Measurements from ENCODE around the gene RFTN2. TPM values are rescaled to one million over a fixed set of nuclear protein-coding genes. Genes with fewer than 3 reads are reported as not detected.
A peak's percentile ranks its signal among the peaks of the same experiment; 100 is the strongest.
"Not testable (repeated sequence)": the region's sequence is repeated elsewhere in the genome, so short reads cannot be mapped to it uniquely, and the experiment has no call there.

The RFTN2 gene
- total RNA-seq, 2 donors from 2014 or later: 0.05 TPM; not detected in 1

DNA sequence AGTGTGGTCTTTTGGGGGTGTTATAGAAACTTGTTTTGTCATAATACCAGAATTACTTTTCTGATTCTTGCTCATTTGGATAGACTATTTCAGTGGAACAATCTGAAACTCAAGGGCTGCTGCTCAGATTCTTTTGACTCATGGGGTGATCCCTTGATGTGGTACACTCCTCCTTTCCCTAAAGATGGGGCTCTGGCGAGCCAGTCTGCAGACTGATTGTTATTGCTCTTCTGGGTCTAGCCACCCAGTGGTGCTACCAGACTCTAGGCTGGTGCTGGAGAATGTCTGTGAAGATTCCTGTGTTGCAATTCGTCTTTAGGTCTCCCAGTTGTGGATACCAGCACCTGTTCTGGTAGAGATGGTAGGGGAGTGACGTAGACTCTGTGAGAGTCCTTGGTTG is 25.6 kb upstream of the RFTN2 start:
- Mint-ChIP-seq H3K27ac (peak overlapping the region; percentile 2), H3K36me3 (ENCODE audit: low read depth) (peaks cover 12% of the 10 kb centered on the region), H3K4me3 (no peak overlapping the region), H3K27me3 (peaks cover 5% of the 10 kb centered on the region), H3K4me1 (peaks cover 19% of the 10 kb centered on the region)
- DNase-seq (no peak), ATAC-seq (no peak)
- H3K9me3 ChIP-seq (ENCODE audit: control insufficient read depth, low read length, poor library complexity, severe bottlenecking): no peaks in the 10 kb centered on the region

GRCh38 chr2:197699724-197700123 is 24.3 kb upstream of the RFTN2 start:
- peaks cover 12% of the 10 kb centered on the region for H3K36me3 Mint-ChIP-seq (ENCODE audit: low read depth)
- H3K4me1 Mint-ChIP-seq: peaks cover 16% of the 10 kb centered on the region
- not testable (repeated sequence) for H3K27ac Mint-ChIP-seq

DNA sequence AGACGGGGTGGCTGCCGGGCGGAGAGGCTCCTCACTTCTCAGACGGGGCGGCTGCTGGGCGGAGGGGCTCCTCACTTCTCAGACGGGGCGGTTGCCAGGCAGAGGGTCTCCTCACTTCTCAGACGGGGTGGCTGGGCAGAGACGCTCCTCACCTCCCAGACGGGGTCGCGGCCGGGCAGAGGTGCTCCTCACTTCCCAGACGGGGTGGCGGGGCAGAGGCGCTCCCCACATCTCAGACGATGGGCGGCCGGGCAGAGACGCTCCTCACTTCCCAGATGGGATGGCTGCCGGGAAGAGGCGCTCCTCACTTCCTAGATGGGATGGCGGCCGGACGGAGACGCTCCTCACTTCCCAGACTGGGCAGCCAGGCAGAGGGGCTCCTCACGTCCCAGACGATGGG is 21.2 kb upstream of the RFTN2 start:
- not testable (repeated sequence) for H3K4me3 Mint-ChIP-seq; H3K27me3 Mint-ChIP-seq; H3K36me3 Mint-ChIP-seq (ENCODE audit: low read depth); DNase-seq; ATAC-seq; H3K9me3 ChIP-seq (ENCODE audit: control insufficient read depth, low read length, poor library complexity, severe bottlenecking); H3K27ac Mint-ChIP-seq
- peaks cover 16% of the 10 kb centered on the region for H3K4me1 Mint-ChIP-seq

More at GRCh38 chr2:197699724-197700123, 24.3 kb upstream of the RFTN2 start:
- H3K27me3 Mint-ChIP-seq; DNase-seq; H3K4me3 Mint-ChIP-seq; ATAC-seq; H3K9me3 ChIP-seq (ENCODE audit: control insufficient read depth, low read length, poor library complexity, severe bottlenecking): not testable (repeated sequence)

- ATAC-seq; H3K36me3 Mint-ChIP-seq (ENCODE audit: low read depth); H3K4me3 Mint-ChIP-seq; DNase-seq; H3K9me3 ChIP-seq (ENCODE audit: control insufficient read depth, low read length, poor library complexity, severe bottlenecking); H3K27me3 Mint-ChIP-seq; H3K27ac Mint-ChIP-seq: not testable (repeated sequence)
- H3K4me1 Mint-ChIP-seq: peaks cover 15% of the 10 kb centered on the region
Measured at GRCh38 chr2:197695971-197696370, 20.6 kb upstream of the RFTN2 start.

DNA sequence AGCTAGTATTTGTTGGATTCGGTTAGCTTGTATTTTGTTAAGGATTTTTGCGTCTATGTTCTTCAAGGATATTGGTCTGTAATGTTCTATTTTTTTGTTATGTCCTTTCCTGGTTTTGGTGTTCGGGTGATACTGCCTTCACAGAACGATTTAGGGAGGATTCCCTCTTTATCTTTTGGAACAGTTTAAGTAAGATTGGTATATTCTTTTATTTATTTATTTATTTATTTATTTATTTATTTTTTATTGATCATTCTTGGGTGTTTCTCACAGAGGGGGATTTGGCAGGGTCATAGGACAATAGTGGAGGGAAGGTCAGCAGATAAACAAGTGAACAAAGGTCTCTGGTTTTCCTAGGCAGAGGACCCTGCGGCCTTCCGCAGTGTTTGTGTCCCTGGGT is 19.8 kb upstream of the RFTN2 start:
- H3K36me3 Mint-ChIP-seq (ENCODE audit: low read depth); H3K27me3 Mint-ChIP-seq; H3K9me3 ChIP-seq (ENCODE audit: control insufficient read depth, low read length, poor library complexity, severe bottlenecking); H3K27ac Mint-ChIP-seq; ATAC-seq; H3K4me3 Mint-ChIP-seq; DNase-seq: not testable (repeated sequence)
- H3K4me1 Mint-ChIP-seq: peaks cover 14% of the 10 kb centered on the region

DNA sequence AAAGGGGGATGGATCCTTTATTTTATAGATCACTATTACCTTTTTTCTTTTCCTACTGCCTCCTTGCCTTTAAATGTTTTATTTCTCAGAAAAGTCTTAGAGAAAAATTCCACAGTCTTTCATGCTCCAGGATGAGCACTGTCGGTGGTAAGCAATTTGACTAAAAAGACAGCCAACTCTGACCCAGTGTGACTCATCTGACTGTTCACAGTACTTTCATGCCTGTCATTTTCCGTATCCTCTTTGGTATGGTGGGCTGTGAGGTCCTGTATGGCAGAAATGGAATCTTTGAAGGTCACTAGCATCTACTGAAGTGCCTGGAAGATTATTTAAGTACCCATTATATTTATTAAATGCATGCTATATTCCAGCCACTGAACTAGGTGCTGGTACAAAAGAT is 2.1 kb upstream of the RFTN2 start:
- H3K9me3 ChIP-seq (ENCODE audit: control insufficient read depth, low read length, poor library complexity, severe bottlenecking): no peaks in the 10 kb centered on the region
- Mint-ChIP-seq H3K36me3 (ENCODE audit: low read depth) (no peaks in the 10 kb centered on the region), H3K4me3 (no peak overlapping the region), H3K27me3 (peaks cover 24% of the 10 kb centered on the region), H3K27ac (no peak overlapping the region), H3K4me1 (peaks cover 2% of the 10 kb centered on the region)
- DNase-seq: no peak
- ATAC-seq: no peak

GRCh38 chr2:197677056-197677455 is 1.7 kb upstream of the RFTN2 start:
- Mint-ChIP-seq H3K27me3 (peaks cover 28% of the 10 kb centered on the region), H3K4me1 (peaks cover 2% of the 10 kb centered on the region), H3K4me3 (no peak overlapping the region), H3K27ac (no peak overlapping the region), H3K36me3 (ENCODE audit: low read depth) (no peaks in the 10 kb centered on the region)
- H3K9me3 ChIP-seq (ENCODE audit: control insufficient read depth, low read length, poor library complexity, severe bottlenecking): no peaks in the 10 kb centered on the region
- no peak for ATAC-seq
- DNase-seq: no peak

DNA sequence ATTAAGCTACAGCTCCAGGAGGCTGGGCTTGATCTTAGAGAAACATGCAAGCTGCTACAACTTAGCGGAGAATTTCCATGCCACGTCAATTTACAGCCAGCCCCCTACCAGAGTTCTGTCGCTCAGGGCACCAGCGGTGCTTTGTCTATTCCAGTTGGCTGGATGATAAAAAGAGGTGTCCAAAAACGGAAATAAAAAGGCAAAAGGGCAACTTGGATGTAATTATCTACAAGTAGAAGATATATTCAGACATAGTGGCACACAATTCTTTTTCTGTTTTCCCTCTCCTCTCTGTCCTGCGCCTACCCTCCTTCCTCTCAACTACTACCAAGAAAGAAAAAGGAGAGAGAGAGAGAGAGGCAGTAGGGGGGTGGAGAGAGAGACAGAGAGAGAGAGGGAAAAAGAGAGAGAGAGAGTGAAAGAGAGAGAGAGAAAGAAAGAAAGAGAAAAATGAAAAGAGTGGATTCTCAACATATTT is 363 bp upstream of the RFTN2 start:
- H3K4me3 Mint-ChIP-seq: no peak overlapping the region

DNA sequence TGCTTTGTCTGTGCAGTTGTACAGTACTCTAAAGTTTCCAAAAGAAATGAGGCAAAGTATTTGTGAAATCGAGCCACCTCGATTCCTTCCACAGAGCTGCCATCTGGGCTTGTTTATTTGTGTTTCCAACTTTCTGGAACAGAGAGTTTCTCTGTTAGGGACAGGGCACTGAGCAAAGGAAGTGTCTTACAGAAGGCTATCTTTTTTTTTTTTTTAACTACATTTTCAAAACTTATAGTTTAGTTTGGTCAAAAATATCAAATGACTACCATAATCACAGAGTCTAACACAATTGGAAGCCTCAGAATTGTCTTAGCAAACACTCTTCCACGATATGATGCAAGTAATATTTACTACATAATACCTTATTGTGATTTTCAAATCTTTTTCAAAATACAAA is 796 bp downstream of the RFTN2 start:
- DNase-seq (no peak), ATAC-seq (no peak)
- Mint-ChIP-seq H3K27me3 (peaks cover 28% of the 10 kb centered on the region), H3K4me3 (no peak overlapping the region), H3K36me3 (ENCODE audit: low read depth) (no peaks in the 10 kb centered on the region), H3K4me1 (peaks cover 2% of the 10 kb centered on the region), H3K27ac (no peak overlapping the region)
- H3K9me3 ChIP-seq (ENCODE audit: control insufficient read depth, low read length, poor library complexity, severe bottlenecking): no peaks in the 10 kb centered on the region

More for the DNA sequence above, 363 bp upstream of the RFTN2 start:
- H3K27ac Mint-ChIP-seq: no peak overlapping the region
- peaks cover 28% of the 10 kb centered on the region for H3K27me3 Mint-ChIP-seq
- ATAC-seq (no peak), DNase-seq (no peak)
- H3K36me3 Mint-ChIP-seq (ENCODE audit: low read depth): no peaks in the 10 kb centered on the region
- H3K4me1 Mint-ChIP-seq: peaks cover 2% of the 10 kb centered on the region
- no peaks in the 10 kb centered on the region for H3K9me3 ChIP-seq (ENCODE audit: control insufficient read depth, low read length, poor library complexity, severe bottlenecking)

GRCh38 chr2:197674060-197674459 is 1.3 kb downstream of the RFTN2 start:
- no peaks in the 10 kb centered on the region for H3K9me3 ChIP-seq (ENCODE audit: control insufficient read depth, low read length, poor library complexity, severe bottlenecking)
- Mint-ChIP-seq H3K36me3 (ENCODE audit: low read depth) (no peaks in the 10 kb centered on the region), H3K4me3 (no peak overlapping the region), H3K27me3 (peaks cover 28% of the 10 kb centered on the region), H3K27ac (no peak overlapping the region), H3K4me1 (peaks cover 2% of the 10 kb centered on the region)
- DNase-seq: no peak
- ATAC-seq: no peak

DNA sequence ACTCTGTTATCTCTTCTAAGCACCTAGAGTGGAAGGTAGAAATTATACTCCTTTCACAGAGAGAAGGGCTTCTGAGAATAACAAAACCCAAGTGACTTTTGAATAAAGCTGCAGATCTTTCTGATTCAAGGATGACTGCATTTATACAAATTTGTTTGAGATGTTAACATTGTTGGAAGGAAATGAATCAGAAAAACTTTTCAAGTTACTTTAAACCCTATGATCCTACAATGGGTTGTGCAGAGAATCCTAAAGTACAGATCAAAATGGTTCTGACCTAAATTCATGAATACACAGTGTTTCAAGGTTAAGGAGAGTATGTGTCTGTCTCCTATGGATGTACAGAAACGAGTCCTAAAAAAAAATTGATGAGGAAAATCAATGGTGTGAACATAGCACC is 1.8 kb downstream of the RFTN2 start:
- H3K27me3 Mint-ChIP-seq: peaks cover 28% of the 10 kb centered on the region
- H3K4me3 Mint-ChIP-seq: no peak overlapping the region
- no peaks in the 10 kb centered on the region for H3K36me3 Mint-ChIP-seq (ENCODE audit: low read depth)
- no peak overlapping the region for H3K27ac Mint-ChIP-seq
- H3K9me3 ChIP-seq (ENCODE audit: control insufficient read depth, low read length, poor library complexity, severe bottlenecking): no peaks in the 10 kb centered on the region
- ATAC-seq (no peak), DNase-seq (no peak)
- peaks cover 2% of the 10 kb centered on the region for H3K4me1 Mint-ChIP-seq

DNA sequence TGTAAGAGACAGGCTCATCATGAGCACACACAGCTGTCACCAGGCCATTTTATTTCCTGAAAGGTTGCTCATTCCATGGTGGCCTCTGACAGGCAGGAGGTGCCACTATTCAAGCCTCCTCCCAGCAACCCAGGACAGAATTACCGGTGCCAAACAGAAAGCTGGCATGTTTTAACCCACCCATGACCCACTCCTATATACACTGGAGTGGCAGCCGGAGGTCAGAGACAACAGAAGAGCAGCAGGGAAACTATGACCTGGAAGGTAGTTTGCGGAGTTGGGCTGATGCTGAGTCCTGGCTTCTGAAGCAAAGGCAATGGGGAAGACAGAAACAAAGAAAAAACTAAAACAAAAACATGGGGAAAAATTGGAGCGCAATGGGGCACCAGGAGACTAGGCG is 2.3 kb downstream of the RFTN2 start:
- peaks cover 2% of the 10 kb centered on the region for H3K4me1 Mint-ChIP-seq
- H3K27me3 Mint-ChIP-seq: peaks cover 28% of the 10 kb centered on the region
- no peaks in the 10 kb centered on the region for H3K9me3 ChIP-seq (ENCODE audit: control insufficient read depth, low read length, poor library complexity, severe bottlenecking)
- H3K27ac Mint-ChIP-seq: no peak overlapping the region
- no peak for DNase-seq
- no peaks in the 10 kb centered on the region for H3K36me3 Mint-ChIP-seq (ENCODE audit: low read depth)
- ATAC-seq: no peak
- H3K4me3 Mint-ChIP-seq: no peak overlapping the region

GRCh38 chr2:197672371-197672893 is 3.0 kb downstream of the RFTN2 start:
- H3K4me1 Mint-ChIP-seq: peaks cover 2% of the 10 kb centered on the region
- DNase-seq (no peak), ATAC-seq (no peak)
- no peak overlapping the region for H3K27ac Mint-ChIP-seq
- H3K36me3 Mint-ChIP-seq (ENCODE audit: low read depth): no peaks in the 10 kb centered on the region
- H3K4me3 Mint-ChIP-seq: no peak overlapping the region
- H3K9me3 ChIP-seq (ENCODE audit: control insufficient read depth, low read length, poor library complexity, severe bottlenecking): no peaks in the 10 kb centered on the region
- peaks cover 28% of the 10 kb centered on the region for H3K27me3 Mint-ChIP-seq

- H3K9me3 ChIP-seq (ENCODE audit: control insufficient read depth, low read length, poor library complexity, severe bottlenecking): peaks cover 3% of the 10 kb centered on the region
- Mint-ChIP-seq H3K27me3 (peaks cover 14% of the 10 kb centered on the region), H3K36me3 (ENCODE audit: low read depth) (no peaks in the 10 kb centered on the region), H3K27ac (no peak overlapping the region), H3K4me3 (no peak overlapping the region), H3K4me1 (peaks cover 2% of the 10 kb centered on the region)
- DNase-seq (no peak), ATAC-seq (no peak)
Measured at GRCh38 chr2:197669077-197669476, 6.3 kb downstream of the RFTN2 start.

Data from T-helper 17 cell (primary cell).